HG03095 (cell line): ENCODE results near the gene INKA2.

ENCODE experiments used
- ATAC-seq: cut with Tn5 transposase; IDR thresholded peaks from one replicate; pipeline ENCODE4 v1.9.1; 2021; ENCODE audit warnings: moderate library complexity; ENCODE audit not compliant: unreplicated experiment

Gene INKA2

DNA sequence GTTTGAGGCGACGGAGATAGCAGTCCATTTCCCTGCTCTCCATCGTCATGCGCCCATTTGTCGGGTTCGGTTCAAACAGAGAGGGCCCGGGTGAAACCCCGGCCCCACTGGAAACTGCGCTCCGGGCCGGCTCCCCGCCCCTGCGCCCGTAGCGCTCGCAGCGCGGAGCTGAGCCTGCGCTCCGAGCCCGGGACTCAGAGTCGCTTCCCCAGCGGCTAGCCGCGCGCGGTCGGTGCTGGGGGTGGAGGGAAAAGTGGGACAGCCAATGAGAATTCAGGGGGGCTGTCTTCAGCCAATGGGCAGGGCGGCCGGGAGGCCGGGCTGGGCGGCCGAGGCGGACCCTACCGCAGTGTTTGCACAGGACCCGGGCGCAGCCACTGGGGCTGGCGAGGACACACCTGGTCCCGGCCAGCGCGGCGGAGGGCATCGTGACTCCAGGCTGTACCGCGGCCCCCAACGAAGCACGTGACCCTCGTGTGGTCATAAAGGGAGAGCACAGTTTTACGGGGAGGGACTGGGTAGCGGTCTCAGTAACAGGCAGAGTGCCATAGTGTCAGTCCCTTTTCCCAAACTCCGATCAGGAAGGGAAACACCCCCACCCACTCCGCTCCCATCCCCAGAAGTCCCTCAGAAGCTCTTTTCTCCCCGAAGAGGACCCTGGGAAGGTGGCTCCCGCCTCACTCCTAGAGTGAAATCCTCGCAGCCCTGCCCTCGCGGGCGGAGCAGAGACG is at the start of gene INKA2:
INKA2 (minus strand) TSS at position 202 of the 731 bp plus-strand sequence; CDS start at position 49, 153 bp downstream.
- ATAC-seq = peak; percentile 90

- no peak for ATAC-seq
These were observed 47.5 kb upstream of the INKA2 start for GRCh38 chr1:111786669-111787207.

DNA sequence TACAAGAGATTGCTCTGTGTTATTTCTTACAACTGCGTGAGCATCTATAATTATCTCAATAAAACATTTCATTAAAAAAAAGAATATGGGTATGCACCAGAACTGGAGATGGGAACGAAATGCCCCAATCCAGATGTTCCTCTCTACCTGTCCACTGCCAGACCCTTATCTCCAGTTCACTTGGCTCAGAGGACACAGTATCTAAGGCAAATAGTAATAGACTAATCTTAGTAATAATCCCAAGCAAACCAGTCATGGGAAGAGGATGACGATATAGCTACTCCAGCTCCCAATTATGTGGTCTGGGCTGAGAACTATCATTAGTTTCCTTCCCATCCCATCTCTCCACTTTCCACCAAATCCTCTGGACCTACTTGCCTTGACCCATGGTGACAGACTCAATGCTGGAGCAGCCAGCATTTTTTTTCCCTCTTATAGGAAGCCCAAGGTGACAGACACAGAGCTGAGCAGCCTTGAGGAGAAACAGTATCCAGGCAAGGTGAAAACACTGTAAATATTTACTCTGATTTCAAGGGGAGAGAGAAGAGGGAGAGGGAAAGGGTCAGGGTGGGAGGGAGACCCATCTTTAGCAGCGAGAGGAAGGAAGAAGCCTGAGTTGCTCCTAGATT is 45.2 kb upstream of the INKA2 start:
- no peak for ATAC-seq

DNA sequence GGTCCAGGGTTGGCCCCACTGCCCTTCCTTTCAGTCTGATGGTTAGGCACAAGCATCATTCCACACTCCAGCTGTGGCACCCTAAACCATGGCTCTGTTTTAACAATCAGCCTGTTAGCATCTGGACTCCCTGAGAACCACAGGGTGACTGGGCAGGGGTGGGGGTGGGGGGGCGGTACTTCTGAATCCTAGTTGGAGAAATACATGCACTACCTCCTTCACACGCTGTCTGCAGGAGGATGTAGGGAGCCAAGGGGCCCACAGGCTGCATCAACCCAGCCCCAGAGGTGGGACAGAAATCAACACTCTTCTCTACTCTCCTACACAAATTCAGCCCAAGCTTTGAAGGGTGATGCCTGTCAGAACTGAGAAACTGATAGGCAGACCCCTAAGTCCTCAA is 40.4 kb upstream of the INKA2 start:
- no peak for ATAC-seq

DNA sequence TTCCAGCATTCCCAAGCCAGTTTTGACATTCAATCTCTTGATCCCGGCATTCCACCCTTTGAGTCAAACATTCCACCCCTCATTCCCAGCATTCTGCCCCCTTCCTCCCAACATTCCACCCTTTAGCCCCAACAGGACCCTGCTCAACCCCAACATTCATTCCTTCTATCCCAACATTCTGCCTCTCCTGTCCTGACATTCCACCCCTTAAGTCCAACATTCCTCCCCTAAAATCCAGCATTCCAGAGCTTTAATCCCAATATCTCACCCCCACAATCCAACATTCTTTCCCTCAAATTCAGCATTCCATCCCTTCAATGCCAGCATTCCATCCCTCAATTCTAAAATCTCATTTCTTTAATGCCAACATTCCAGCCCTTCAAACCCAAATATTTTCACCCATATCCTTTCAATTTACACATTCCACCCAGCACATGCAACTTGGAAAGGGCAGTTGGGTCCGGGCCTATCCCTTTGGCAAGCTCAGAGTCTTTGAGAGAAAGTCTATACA is 39.4 kb upstream of the INKA2 start:
- ATAC-seq = no peak

DNA sequence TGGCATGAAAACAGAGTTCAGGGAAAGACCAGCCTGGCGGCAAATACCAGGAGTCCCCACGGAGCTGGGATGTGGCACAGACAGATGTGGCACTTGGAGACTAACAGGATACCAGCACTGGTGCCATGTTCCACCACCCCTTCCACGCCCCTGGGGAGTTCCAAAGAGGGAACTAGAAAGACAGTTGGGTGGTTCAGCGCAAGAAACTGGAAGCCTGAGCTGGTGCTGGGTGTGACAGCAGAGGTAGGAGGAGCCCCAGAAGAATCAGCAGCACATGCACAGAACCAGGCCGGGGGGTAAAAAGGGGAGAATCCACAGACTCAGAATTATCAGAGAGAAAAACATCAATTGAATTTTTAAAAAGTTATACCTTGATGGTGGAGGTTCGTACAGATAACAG is 38.9 kb upstream of the INKA2 start:
- ATAC-seq = no peak

DNA sequence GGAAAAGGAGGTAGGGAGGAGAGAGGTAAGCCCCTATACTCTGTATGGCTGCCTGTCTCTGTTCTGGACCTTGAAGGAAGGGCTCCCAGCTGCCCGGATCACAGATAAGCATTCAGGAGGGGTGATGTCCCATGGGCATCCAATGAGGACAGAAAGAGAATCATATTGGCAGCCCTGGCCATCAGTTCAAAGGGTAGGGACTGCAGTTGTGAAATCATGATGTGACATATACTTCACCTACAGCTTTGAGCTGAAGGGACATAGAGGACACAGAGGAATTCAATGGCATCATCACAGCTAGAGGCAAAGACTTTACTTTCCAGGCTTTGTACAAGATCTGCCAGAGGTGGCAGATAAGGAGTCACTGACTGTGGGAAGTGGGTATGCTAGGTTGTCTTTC is 38.1 kb upstream of the INKA2 start:
- no peak for ATAC-seq

DNA sequence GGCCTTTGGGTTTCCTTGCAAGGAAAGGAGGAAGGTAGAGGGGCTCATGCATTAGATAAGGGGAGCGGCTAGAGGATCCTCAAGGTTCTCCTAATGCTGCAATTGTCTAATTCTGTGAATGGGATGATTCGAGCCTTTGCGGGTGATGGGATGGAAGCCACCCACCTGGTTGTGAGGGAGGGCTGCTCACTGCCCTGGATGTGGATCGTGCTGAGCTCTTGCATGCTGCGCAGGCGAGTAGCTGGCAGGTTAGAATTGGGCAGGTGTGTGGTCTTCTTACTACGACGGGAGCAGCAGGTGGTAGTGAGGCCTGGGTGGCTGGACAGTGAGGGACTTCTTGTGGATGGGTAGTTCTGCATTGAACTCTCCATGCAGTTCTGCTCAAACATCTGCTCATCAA is 37.7 kb upstream of the INKA2 start:
- ATAC-seq = no peak

DNA sequence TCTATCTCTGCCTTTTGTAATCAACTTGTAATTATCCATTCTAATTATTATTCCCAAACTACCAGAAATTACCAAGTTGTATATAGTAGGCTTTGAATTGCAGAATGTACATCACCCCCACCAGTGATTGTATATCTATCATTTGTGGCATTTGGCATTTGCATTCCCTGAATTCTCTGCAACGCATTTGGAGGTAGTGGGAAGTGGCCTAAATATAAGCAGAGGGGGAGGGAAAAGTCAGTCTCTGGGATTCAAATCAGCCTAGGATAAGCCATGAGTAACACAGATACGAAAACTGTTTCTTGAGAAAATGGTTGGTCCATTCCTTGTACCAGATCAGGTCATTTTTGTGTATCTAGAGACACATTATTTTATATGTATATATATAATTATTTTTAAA is 37.2 kb upstream of the INKA2 start:
- no peak for ATAC-seq

GRCh38 chr1:111775966-111776365 is 36.8 kb upstream of the INKA2 start:
- no peak for ATAC-seq

DNA sequence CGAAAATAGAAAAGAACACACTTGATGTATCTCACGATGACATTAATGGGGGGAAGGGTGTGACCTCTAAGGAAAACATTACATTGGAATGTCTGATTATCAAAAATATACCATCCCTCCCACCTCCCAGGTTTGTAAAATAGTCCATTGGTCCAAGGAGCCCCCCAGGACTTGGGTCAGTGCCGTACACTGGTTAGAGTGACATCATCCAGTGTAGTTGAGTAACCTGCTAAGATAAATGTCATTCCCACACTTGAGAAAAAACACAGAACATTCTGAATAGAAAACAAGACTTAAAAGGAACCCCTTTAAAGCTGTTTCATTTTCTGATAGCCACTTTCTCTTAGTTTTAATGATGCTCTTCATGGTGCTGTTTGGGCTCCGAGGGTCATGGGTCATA is 31.7 kb upstream of the INKA2 start:
- ATAC-seq = no peak

GRCh38 chr1:111769517-111770146 is 30.4 kb upstream of the INKA2 start:
- no peak for ATAC-seq

DNA sequence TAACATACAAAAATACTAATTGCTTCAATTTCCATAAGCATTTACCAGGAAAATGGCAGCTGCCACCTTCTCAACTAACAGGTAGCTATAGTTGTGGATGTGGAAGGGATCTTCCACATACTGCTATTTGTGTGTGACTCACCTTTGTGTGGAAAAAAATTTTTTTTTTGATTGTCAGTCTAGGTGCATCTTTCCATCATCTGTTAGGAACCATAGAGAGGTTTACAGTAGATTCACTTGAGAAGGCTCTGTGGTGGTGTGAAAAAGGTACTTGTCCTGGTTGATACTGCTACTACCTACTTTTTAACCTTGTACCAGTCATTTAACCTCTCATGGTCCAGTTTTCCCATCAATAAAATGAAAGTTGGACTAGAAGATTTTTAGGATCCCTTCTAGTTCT is 29.4 kb upstream of the INKA2 start:
- no peak for ATAC-seq

DNA sequence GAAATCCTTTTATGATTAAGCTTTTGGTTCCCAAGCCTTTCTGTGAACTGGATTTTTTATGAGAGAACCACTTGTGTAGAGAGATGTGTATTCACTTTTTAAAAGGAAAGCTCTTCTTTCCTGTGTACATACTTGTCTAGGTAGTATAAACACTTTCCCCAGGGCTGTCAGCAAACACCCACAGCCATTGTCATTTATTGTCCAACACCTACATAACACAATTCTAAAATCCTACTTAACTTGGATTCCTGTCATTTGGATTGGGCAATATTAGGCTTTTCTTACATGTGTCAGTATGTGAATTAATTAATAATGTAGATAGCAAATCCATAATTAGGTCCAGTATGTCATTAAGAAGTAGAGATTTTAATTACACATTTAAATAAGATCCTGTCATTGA is 28.8 kb upstream of the INKA2 start:
- no peak for ATAC-seq

GRCh38 chr1:111762332-111762731 is 23.1 kb upstream of the INKA2 start:
- ATAC-seq = no peak

DNA sequence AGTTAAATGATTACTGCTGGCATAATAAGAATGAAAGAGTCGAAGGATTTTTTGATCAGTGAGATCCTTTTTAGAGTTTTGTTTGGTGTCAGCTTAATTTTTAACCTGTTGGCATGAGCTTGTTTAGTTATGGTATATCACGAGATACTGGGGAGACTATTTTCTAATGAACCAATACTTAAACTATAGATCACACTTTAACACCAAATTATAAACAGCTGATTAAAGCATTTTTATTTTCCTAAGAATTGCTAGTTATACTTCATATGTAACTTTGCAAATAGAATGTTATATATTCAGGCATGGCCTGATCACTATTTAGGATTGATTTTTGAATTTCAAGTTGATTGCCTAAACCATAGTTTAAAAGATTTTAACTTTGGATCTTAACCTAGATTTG is 22.5 kb upstream of the INKA2 start:
- no peak for ATAC-seq

- no peak for ATAC-seq
These were observed 19.2 kb upstream of the INKA2 start for GRCh38 chr1:111758373-111758772.

DNA sequence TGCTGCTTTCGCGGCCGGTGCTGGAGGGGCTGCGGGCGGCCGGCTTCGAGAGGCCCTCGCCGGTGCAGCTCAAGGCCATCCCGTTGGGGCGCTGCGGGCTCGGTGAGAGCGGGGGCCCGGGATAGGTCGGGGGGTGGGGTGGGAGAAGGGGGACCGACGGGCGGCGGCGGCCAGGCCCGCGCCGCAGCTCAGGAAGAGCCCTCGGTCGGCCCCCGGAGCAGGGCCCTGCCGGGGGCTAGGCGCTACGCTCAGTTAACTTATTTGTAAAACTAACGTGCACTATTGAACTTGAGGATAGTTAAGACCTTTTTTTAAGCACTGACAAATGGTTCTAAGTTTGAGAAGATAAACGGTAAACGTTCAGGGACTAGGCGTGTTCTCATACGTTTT is 16.9 kb upstream of the INKA2 start:
- ATAC-seq = peak; percentile 15

DNA sequence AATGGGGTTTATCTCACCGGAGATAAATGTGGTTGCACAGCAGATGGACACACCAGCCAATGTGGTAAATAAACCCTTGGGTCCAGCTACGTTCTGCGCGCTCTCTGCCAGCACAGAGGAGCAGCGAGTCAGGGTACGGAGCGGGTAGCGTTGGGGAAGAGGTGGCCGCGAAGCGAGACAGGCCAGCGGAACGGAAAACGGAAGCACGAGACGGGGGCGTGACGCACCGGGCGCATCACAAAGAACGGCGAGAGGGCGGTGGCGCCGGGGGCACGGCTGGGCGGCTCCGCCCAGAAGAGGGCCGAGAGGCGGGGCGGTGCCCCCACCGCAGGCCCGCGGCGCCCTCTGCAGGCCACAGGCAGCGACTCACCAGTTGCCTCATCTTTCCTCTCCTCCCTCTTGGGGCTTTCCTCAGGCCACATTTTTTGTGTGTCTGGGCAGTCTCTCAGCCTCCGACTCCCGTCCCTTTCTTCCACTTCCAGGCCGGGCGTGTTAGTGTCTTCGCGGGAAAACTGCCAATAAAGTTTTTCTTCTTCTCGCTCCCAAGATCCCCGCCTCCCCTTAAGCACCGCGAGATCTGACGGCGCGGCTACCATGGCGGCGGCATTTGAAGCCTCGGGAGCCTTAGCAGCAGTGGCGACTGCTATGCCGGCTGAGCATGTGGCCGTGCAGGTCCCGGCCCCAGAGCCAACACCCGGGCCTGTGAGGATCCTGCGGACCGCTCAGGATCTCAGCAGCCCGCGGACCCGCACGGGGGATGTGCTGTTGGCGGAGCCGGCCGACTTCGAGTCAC is 16.3 kb upstream of the INKA2 start, which contains the start of gene DDX20:
DDX20 (plus strand) TSS at position 571 of the 793 bp plus-strand sequence; CDS start at position 595, 24 bp downstream.
- ATAC-seq = peak; percentile 85

DNA sequence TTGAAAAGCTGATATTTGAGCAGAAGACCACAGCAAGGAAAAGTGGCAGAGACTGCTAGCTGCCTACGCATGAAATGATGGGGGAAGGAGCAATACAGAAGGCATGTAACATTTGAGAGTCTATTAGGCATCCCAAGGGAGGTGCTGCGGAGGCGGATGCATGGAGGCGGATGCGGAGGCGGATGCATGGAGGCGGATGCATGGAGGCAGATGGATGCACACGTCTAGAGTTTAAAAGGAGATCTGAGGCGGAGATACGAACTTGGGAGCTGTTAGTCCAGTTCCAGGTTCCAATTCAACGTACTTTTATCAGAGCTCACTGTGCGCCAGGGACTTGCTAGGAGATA is 15.8 kb upstream of the INKA2 start:
- ATAC-seq = peak; percentile 8
